Measurements from ENCODE around the gene ANO3. TPM values are rescaled to one million over a fixed set of nuclear protein-coding genes. Genes with fewer than 3 reads are reported as not detected.

ANO3 gene
- polyA plus RNA-seq, 3 donors, result not detected

DNA sequence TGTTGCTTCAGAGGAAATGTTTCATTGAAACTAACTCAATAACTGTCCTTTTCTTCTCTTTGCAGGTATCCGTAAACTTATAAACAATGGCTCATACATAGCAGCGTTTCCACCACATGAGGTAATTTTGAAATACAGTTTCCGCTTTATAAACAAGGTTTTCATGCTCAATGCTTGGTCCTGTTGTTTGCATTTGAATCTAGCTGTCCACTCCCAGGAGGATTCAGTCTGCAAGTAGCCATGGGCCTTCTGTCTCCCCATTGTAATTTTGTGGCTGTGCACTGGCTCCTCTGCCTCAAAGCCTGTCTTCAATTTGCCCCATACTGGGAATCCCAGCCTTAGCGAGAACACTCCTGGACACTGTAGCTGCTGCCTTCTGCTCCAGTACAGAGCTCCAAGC is 205.4 kb downstream of the ANO3 start:
- Histone ChIP-seq H3K27me3 (ENCODE audit: control insufficient read depth in 2 of 2, insufficient read depth in 2 of 2, low read length in 2 of 2) (no peaks in the 10 kb centered on the region), H3K9me3 (replicated peaks in 1 of 2; ENCODE audit: control insufficient read depth in 1 of 2, insufficient read depth in 1 of 2, low read length in 2 of 2) (no peaks in the 10 kb centered on the region), H3K36me3 (replicated peaks in 1 of 2; ENCODE audit: control insufficient read depth in 1 of 2, insufficient read depth in 2 of 2, low read length in 2 of 2) (no peaks in the 10 kb centered on the region), H3K4me3 (replicated peaks in 1 of 3; ENCODE audit: low read depth in 2 of 3, low read length in 3 of 3) (no peak overlapping the region), H3K4me2 (replicated peaks; ENCODE audit: extremely low read depth, low read length, poor library complexity, severe bottlenecking) (no peak overlapping the region), H3K27ac (ENCODE audit: low read depth in 1 of 2, low read length in 2 of 2) (no peak overlapping the region), H3K4me1 (ENCODE audit: control insufficient read depth in 1 of 2, insufficient read depth in 2 of 2, low read length in 2 of 2) (no peaks in the 10 kb centered on the region), H4K20me1 (ENCODE audit: insufficient read depth, low read length) (no peaks in the 10 kb centered on the region), H3K79me2 (ENCODE audit: insufficient read depth, low read length) (no peaks in the 10 kb centered on the region), H2AFZ (ENCODE audit: insufficient read depth, low read depth, low read length, poor library complexity, severe bottlenecking) (no peak overlapping the region), H3K9ac (ENCODE audit: insufficient read depth, low read length, poor library complexity, severe bottlenecking) (no peak overlapping the region)
- WGBS (ENCODE audit: insufficient coverage), result 96% methylated on average over 3 of the region's 4 CpGs
- TF ChIP-seq, protein P1, sequence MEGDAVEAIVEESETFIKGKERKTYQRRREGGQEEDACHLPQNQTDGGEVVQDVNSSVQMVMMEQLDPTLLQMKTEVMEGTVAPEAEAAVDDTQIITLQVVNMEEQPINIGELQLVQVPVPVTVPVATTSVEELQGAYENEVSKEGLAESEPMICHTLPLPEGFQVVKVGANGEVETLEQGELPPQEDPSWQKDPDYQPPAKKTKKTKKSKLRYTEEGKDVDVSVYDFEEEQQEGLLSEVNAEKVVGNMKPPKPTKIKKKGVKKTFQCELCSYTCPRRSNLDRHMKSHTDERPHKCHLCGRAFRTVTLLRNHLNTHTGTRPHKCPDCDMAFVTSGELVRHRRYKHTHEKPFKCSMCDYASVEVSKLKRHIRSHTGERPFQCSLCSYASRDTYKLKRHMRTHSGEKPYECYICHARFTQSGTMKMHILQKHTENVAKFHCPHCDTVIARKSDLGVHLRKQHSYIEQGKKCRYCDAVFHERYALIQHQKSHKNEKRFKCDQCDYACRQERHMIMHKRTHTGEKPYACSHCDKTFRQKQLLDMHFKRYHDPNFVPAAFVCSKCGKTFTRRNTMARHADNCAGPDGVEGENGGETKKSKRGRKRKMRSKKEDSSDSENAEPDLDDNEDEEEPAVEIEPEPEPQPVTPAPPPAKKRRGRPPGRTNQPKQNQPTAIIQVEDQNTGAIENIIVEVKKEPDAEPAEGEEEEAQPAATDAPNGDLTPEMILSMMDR (IDR thresholded peaks at IDR 0.05), result no peak
- Mint-ChIP-seq H3K4me1 (no peaks in the 10 kb centered on the region), H3K4me3 (no peak overlapping the region), H3K27ac (no peak overlapping the region), H3K36me3 (no peaks in the 10 kb centered on the region), H3K27me3 (ENCODE audit: low read depth in 3 of 3) (no peaks in the 10 kb centered on the region), H3K9me3 (peaks cover 0 to 2% (median 0%) of the 10 kb centered on the region in 7 donors)
- intact Hi-C loops (cut with micrococcal nuclease), result no loop called here
- no peak for DNase-seq

DNA sequence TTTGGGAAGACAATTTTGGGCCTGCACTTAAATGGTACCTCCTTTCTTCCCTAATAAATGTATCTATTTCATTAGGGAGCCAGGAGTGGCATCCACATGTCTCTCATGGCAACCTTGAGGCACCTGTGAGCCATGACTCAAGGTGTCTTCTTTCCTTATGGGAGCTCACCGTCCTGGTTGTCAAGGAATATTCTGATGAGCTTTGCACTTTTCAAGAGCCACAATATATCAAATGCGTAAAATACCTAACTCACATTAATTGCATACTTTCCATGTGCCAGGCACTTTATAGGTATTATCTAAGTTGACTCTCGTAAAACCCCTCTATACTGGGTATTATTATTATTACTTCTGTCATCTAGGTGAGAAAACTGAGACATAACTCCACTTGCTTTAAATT is 207.6 kb downstream of the ANO3 start:
- H3K27ac ChIP-seq (ENCODE audit: low read depth in 1 of 2, low read length in 2 of 2), result no peak overlapping the region
- intact Hi-C loops (cut with micrococcal nuclease), result no loop called here
- H3K4me2 ChIP-seq (replicated peaks; ENCODE audit: extremely low read depth, low read length, poor library complexity, severe bottlenecking), result no peak overlapping the region
- Mint-ChIP-seq H3K4me3 (no peak overlapping the region), H3K27me3 (ENCODE audit: low read depth in 3 of 3) (no peaks in the 10 kb centered on the region), H3K4me1 (no peaks in the 10 kb centered on the region), H3K27ac (no peak overlapping the region), H3K36me3 (no peaks in the 10 kb centered on the region), H3K9me3 (peaks cover 0 to 2% (median 2%) of the 10 kb centered on the region in 7 donors)
- no peak overlapping the region for H2AFZ ChIP-seq (ENCODE audit: insufficient read depth, low read depth, low read length, poor library complexity, severe bottlenecking)
- TF ChIP-seq, protein P1 (IDR thresholded peaks at IDR 0.05), result no peak
- H3K9ac ChIP-seq (ENCODE audit: insufficient read depth, low read length, poor library complexity, severe bottlenecking), result no peak overlapping the region
- DNase-seq, result no peak
- H3K4me1 ChIP-seq (ENCODE audit: control insufficient read depth in 1 of 2, insufficient read depth in 2 of 2, low read length in 2 of 2), result no peaks in the 10 kb centered on the region
- no peaks in the 10 kb centered on the region for H3K79me2 ChIP-seq (ENCODE audit: insufficient read depth, low read length)
- no peaks in the 10 kb centered on the region for H4K20me1 ChIP-seq (ENCODE audit: insufficient read depth, low read length)
- H3K27me3 ChIP-seq (ENCODE audit: control insufficient read depth in 2 of 2, insufficient read depth in 2 of 2, low read length in 2 of 2), result no peaks in the 10 kb centered on the region
- WGBS (ENCODE audit: insufficient coverage), result 100% methylated on average over 1 of the region's 3 CpGs
- no peak overlapping the region for H3K4me3 ChIP-seq (replicated peaks in 1 of 3; ENCODE audit: low read depth in 2 of 3, low read length in 3 of 3)
- H3K36me3 ChIP-seq (replicated peaks in 1 of 2; ENCODE audit: control insufficient read depth in 1 of 2, insufficient read depth in 2 of 2, low read length in 2 of 2), result no peaks in the 10 kb centered on the region
- H3K9me3 ChIP-seq (replicated peaks in 1 of 2; ENCODE audit: control insufficient read depth in 1 of 2, insufficient read depth in 1 of 2, low read length in 2 of 2), result no peaks in the 10 kb centered on the region
